NCI-H2171 treated with DMSO at 0.1 percent for 48 hours (cell line): ENCODE results near the gene TOP3A.

ENCODE experiments used
- DNase-seq: peaks from one replicate; lab custom pipeline; 2025; lab: John Stamatoyannopoulos, UW

TOP3A gene

DNA sequence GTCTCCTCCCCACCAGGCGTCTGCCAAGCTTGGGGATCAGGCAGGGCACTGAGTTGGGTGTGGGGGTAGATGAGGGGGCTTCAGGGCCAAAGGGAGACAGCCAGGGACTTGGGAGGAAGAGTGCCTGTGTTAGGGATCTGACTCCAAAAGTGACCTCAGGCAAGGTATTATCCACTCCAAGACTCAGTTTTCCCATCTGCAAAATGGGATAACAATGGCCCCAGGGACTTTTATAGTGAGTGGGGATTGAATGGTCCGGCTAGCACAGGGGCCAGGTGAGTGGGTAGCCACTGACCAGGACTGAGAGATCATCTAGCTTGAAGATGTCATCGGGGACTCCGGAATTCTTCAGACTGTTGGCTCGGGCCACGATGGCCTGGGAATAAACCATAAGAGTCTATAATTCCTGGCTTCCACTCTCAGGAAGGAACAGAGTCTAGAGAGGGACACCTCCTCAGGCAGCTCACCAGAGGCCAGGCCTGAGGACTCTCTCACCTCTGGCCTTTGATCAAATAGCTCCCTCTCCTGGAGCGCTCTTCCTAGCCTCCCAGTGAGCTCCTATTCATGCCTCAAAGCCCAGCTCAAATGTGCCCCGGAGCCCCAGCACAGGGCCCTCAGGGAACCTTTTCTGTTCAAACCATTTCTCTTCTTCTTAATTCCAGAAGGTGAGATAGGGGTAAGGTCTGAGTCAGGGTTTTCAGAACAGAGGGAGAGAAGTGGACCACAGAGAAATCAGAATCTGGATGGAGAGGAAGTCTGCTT is 59.7 kb downstream of the TOP3A start:
- no peak for DNase-seq

DNA sequence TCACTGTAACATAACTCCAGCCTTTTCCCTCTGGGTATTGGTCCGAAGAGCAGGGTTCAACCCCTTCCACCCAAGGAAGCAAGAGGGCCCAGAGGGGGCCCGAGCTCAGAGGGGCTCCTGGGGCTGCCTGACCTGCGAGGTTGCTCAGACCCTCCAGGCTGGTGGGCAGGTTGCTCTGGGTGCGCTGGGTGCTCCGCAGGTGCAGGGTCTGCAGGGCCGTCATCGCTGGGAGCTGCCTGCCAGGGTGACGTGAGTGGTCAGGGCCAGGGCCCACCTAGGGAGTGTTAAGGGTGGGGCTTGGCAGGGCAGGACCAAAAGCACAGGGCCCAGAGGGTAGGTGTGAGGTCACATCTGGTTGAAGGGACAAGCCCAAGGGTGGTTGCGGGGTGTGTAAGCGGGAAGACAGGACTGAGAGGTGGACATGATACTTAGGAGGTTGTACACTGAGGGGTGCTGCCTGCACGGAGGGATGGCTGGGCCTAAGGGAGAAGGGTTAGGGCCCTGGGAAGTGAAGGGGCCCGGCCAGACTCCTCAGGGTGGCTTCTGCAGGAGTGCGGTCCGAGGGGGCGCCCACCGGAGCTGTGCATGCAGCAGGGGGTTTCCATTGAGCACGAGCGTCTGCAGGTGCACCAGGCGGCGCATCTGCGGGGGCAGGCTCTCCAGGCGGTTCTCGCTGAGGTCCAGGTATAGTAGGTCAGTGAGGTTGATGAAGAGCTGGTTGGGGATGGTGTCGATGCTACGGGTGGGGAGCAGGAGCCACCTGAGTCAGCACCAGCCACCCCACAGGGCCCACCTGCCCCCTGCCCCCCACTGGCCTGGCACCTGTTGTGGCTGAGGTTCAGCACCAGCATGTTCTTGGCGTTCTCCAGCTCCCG is 60.6 kb downstream of the TOP3A start:
- DNase-seq = no peak

DNA sequence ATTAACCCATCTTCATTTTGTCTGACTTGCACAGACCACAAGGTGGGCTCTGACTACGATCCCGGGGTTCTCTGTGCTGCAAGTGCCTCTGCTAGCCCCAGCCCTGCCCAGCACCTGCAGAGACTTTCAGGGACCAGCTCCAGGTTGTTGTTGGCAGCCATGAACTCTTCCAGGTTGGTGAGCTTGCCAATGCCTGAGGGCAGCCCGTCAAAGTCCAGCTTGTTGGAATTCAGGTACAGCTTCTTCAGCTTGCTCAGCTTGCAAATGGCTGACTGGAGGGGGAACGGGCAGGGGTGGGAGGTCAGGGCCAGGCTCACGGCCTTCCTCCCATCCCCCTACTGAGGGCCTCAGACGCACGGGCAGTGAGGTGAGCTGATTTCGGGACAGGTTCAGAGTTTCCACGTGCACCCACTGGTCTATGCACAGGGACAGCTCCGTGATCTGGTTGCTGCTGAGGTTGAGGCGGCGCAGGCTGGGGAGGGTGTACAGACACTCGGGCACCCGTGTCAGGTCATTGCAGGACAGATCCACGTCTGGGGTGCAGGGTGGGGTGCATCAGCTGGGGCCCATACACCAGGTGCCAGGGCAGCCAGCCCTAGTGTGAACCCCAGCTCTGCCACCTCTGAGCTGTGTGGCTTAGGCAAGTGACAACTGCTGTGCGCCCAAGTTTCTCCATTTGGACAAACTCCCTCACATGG is 61.5 kb downstream of the TOP3A start:
- DNase-seq = no peak

DNA sequence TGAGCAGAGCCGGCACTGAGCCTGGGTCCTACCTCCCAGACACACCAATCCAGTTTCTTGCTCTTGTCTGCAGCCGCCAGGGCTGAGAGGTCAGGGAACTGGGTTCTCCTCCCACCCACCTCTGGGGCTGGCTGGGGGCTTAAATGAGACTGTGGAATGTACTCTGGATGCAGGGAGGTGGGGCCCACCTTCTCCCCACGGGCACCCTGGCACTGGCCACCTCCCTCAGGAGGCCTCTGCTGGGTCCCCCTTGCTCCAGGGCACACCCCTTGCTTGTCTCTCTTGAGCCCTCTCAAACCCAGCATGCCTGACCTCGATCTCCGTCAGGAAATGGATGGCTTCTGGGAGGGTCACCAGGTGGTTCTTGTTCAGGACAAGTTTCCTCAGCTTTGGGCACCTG is 62.6 kb downstream of the TOP3A start:
- no peak for DNase-seq

DNA sequence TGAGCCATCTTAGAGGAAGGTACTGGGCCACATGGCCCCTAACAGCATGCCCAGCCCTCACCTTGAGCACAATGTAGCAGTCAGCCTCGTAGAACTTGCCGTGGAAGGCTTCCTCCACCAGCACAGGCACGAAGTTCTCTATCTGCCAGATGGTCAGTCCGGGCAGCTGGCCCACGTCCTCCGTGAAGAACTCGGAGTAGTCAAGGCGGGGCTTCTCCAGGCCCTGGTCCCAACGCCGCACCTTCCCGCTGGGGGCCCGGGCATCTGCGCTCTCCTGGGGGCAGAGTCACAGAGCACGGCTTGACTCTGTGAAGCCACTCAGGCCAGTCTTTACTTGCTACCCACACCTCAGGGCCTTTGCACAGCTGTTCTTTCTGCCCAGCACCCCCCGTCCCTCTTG is 63.6 kb downstream of the TOP3A start:
- no peak for DNase-seq

DNA sequence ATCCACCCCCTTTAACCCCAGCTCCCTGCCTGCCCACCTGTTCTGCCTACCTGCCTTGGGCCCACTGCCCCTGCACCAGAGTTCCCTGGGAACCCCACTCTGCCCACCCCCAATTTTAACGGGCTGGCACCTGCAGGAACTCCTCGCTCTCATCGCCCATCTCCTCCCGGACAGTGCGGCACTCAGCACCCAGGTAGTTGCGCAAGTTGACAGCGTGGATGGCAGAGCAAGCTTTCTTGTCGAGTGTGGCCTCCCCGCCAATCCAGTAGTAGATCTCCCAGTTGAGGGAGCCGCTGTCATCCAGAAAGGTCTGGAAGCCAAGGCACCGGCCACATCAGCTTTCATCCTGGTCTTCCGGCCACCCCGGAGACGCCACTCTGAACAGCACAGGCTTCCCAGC is 64.1 kb downstream of the TOP3A start:
- no peak for DNase-seq

DNA sequence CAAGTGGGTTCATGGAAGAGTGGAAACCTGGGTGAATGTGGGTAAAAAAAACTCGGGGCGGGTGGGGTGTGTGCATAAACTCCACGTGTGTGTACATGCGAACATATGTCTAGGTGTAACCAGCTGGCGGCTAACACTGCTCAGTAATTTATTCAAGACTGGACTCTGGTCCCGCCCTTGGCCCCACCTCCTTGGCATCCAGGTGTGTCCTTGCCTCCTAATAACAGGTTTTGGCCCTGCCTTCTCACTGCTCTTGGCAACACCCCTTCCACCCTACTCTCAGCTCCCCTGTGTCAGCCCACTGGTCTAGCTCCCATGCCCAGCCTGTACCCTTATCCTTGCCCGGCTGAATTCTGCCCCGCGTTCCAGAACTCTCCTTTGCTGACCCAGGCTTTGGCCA is 64.5 kb downstream of the TOP3A start:
- DNase-seq = peak; percentile 57

DNA sequence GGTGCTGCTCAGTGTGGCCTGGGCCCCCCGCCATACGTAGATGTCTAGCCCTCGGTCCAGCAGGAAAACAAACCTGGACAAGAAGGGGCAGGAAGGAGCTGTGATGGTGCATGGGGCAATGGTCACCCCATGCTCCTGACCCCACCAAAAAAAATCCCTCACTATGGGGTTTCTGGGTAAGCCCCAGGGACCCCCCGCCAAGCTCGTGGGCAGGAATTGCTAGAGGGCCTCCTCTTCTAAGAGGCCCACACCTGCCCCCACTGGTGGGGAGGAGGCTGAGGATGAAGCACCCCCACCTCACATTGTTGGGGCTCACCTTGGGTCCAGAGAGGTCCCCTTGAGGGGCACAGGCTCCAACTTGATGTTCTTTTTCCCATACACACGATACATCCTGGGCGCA is 66.0 kb downstream of the TOP3A start:
- DNase-seq = no peak

DNA sequence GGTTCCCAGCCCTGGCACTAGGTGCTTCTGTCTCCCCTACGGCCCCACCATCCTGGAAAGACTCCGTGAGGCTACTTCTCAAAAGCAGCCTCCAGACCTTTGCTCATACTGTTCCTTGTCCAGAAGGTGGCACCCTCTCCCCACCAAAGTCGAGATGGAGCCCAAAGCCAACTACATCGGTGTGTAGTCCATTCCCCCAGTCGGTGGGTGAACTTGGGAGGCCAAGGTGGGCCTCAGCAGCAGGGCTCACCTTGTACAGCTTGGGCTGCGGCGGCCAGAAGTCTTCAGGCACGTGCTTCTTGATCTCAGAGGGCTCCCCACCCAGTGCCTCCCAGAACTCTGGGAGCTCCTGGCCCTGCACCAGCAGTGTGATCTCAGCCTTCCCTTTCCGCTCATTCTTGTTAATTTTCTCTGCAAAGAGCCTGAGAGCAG is 66.5 kb downstream of the TOP3A start:
- DNase-seq = peak; percentile 72

DNA sequence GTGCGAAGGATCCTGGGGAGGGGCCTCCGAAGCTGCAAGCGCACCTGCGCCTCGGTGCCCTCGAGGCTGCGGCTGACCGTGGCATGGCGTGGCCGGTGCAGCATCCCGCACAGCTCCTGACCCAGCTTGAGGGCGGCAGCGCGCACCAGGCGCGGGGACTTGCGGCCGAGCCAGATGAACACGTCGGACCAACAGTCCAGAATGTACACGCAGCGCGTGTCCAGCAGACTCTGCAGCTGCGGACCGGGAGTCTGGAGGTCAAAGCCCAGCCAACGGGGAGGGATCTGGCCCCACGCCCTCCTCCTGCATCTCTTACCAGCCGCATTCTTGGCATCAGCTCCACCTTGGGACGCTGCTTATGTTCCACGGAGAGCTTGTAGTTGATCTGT is 67.2 kb downstream of the TOP3A start:
- no peak for DNase-seq

DNA sequence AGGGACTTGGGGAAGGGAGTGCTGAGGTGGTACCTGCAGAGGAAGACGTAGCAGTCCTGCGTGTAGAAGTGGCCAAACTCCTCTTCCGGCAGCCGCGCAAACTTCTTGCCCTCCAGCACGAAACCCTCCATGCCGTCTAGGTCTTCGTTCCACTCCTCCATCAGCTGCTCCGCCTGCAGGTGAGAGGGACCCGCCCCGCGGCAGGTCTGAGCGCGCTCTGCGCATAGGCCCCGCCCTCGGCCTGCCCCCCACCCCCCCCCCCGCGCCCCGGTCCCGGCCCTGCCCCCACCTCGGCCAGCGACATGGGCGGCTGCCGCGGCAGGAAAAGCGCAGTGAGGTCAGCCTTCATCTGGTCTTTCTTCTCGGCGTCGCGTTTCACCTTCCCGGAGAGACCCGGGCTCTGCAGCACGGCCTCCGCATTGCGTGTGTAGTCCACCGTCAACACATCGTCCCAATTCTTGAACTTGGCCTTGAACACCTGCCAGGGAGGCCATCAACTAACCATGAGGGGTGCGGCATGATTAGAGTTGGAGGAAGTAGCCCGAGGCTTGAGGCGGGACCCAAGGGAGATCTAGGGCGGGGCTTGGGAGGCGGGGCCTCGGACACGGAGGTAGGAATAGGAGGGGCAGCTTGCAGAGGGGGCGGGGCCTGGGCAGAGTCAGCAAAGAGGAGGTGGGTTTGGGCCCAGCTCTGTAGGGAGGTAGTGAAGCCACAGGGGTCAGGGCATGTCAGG is 67.7 kb downstream of the TOP3A start:
- DNase-seq = peak; percentile 60

DNA sequence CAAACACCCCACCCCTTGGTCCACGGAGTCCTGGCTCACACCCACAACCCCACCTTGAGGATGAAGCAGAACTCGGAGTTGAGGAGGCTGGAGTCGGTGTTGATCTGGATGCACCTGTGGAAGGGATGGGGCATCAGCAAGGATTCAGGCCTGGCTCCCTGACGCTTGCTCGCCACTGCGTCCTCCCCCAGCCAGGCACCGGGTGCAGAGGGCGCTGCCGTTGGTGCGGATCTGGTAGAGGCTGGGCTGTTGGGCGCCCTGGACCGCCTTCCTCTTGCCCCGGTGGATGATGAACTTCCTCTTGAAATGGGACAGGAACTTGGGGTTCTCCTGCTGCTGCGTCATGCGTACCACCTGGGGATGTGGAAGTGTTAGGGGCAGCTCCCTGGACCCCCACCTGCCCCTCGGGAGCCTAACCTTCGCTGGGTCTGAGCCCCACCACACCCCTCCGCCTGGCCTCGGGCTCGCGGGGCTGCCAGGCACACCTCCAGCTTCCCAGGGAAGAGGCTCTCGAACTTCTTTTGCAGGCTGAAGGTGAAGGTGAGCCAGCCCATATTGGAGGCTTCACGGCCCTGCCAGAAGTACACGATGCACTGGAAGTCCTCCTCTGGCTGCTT is 68.6 kb downstream of the TOP3A start:
- no peak for DNase-seq

DNA sequence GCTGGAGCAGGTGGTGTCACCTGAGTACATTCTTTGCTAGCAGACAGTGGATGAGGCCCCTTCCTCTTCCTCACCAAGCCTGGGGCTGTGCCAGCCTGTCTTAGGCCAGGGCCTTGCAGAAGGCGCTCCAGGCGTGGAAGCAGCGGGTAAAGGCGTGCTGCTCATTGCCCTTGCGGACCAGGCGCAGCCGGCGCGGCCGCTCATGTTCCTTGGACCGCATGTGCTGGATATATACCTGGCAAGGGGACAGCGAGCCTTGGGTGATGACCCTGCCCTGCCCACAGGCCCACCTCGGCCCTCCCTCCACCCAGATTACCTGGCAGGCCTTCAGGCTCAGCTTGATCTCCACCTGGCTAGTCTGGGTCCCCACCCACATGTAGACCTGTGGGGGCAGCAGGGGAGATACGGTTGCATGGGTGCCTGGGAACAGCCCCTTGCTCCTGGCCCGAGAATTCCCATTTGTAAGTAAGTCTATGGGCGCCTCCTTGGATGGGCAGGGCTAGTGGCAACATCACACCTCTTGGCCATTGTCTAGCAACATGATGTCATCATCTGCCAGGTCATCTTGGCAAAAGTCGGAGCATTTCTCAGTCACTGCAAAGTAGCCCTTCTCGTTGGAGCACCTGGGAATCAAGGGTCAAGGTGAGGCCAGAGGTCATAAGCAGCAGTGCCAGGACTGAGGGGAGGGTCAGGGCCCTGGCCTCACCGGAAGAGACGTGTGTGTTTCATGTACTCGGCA is 69.6 kb downstream of the TOP3A start:
- no peak for DNase-seq

DNA sequence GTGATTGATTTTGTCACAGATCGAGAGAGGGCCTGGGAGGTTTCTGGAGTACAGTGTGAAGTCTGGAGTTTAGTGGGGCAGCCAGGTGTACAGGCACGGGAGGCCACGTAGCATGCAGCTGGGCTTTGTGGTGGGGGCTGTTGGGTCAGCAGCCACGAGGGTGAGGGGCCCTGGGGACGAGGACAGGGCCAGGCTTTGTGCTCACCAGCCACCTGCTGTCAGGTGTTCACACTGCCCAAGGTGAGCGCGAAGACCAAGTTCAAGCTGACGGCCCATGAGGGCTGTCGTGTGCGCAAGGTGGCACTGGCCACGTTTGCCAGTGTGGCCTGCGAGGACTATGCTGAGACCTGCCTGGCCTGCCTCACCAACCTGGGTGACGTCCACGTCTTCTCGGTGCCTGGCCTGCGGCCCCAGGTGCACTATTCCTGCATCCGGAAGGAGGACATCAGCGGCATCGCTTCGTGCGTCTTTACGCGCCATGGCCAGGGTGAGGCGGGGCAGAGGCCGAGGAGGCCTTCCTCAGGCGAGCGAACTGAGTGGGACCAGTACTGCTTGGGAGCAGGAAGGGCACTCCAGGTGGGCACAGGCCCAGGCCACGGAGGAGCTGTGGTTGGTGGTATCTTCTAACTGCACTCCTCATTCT is 73.4 kb downstream of the TOP3A start:
- DNase-seq = no peak

DNA sequence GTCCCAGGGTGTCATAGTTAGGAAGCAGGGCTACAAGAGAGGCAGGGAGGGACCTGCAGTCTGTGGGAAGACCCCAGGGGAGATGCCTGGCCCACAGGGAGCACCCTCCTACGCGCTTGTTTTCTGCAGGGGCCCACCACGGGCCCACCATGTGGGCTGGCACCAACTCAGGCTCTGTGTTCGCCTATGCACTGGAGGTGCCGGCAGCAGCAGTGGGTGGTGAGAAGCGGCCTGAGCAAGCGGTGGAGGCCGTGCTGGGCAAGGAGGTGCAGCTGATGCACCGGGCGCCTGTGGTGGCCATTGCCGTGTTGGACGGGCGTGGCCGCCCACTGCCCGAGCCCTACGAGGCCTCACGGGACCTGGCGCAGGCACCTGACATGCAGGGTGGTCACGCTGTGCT is 74.3 kb downstream of the TOP3A start:
- no peak for DNase-seq

DNA sequence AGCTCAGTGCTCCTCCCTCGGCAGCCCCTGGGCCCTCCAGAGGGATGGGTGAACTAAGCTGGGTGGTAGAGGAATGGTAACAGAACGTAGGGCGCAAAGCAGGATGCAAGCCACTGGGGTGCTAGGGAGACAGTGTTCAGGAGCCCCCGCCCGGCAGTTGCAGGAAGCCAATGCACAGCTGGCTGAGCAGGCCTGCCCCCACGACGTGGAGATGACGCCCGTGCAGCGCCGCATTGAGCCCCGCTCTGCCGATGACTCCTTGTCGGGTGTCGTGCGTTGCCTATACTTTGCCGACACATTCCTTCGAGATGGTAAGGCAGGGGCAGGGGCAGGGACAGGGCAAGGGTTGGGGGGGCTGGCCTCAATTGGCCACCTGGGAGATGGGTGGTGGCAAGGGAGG is 76.5 kb downstream of the TOP3A start:
- DNase-seq = no peak

DNA sequence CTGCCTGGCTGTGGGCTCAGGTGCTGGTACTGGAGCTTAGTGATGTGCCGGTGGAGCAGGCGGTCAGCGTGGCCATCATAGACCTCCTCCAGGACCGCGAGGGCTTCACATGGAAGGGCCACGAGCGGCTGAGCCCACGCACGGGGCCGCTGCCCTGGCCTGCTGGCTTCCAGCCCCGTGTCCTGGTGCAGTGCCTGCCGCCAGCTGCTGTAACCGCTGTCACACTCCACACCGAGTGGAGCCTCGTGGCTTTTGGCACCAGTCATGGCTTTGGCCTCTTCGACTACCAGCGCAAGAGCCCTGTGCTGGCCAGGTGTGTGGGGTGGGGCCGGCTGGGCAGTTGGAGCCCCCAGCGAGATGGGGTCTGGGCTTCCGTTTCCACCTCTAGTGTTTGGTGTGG is 77.3 kb downstream of the TOP3A start:
- no peak for DNase-seq

DNA sequence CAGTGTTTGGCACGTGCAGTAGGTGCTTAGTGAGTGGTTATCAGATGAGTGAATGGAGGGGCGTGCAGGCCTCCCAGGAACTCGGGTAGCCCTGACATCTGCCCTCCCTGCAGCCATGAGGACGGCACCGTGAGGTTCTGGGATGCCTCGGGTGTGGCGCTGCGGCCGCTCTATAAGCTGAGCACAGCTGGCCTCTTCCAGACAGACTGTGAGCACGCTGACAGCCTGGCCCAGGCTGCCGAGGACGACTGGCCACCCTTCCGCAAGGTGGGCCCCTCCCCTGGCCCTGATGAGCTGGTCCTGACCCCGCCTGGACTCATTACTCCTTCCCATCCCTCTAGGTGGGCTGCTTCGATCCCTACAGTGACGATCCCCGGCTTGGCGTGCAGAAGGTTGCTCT is 78.3 kb downstream of the TOP3A start:
- no peak for DNase-seq

DNA sequence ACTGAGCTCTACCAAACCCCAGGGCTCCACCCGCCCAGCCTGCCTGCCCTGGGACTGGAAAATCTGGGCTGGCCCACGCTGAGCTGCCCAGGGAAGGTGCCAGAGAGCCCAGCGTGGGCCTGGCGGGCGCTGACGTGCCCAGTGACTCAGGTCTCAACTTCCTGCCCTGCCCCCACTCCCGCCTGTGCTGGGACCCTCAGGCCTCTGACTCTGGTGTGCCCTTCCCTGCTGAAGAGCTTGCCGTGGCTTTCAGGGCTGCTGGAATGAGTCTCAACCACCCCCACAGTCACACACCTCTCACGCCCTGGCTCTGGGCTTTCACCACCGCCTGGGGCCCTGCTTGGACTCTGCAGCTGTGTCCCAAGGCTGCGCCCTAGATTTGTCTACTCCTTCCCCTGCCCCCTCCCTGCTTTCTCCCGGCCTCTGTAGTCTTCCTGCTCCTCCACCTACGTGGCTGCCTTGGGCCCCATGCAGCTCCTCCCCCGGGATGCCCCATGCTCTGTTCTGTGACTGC is 79.0 kb downstream of the TOP3A start:
- DNase-seq = no peak

DNA sequence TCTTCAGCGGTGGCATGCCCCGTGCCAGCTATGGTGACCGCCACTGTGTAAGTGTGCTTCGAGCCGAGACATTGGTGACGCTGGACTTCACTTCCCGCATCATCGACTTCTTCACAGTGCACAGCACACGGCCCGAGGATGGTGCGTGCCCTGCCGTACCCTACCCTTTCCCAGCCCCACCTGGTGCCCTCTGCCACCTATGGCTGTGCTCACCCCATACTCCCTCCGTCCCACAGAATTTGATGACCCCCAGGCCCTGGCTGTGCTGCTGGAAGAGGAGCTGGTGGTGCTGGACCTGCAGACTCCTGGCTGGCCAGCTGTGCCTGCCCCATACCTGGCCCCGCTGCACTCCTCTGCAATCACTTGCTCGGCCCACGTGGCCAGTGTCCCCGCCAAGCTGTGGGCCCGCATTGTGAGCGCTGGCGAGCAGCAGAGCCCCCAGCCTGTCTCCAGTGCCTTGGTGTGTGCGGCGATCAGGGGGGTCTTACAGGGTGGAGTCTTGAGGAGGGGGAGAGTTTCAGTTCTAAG is 79.9 kb downstream of the TOP3A start:
- no peak for DNase-seq
